ENCODE measurements around the gene ZNF598.

Gene ZNF598

DNA sequence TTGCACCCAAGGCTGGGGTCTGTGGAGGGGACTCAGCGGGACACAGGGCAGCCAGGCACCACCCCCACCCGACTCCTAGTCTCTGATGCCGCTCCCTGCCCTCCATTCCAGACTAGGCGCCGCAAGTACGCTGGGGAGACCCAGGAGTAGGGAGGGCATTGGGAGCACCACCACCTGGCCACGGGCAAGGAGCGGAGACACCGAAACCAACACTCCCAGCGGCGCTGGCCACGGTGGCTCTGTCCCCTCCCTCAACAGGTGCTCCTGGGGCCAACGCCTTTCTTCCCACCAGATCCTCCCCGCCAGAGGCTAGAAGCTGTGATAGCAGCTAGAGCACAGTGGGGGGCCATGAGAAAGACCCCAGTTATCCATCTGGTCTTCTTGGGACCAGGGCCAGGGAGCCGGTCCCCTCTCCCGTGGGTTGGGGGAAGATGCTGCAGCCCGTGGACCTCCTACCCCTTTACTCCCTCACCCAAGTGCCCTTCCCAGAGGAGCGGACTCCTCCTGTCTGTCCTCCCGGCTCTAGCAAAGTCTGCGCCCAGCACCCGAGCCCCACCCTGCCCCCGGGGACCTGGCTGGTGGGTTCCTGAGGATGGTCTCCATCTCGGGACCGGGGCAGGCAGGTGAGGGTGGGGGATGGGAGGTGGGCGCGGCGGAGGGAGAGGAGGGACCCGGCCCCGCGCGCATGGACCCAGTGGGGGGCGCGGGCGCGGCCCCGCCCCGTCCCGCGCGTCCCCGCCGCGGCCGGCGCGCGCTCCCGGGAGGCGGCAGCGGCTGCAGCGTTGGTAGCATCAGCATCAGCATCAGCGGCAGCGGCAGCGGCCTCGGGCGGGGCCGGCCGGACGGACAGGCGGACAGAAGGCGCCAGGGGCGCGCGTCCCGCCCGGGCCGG, 20.2 kb downstream of the ZNF598 start, which contains the start of gene SYNGR3:
Gene SYNGR3, plus strand, starts transcription at position 762 of the 892 bp plus-strand sequence. CDS start 133 bp downstream, outside the sequence.
- no peak for DNase-seq

DNA sequence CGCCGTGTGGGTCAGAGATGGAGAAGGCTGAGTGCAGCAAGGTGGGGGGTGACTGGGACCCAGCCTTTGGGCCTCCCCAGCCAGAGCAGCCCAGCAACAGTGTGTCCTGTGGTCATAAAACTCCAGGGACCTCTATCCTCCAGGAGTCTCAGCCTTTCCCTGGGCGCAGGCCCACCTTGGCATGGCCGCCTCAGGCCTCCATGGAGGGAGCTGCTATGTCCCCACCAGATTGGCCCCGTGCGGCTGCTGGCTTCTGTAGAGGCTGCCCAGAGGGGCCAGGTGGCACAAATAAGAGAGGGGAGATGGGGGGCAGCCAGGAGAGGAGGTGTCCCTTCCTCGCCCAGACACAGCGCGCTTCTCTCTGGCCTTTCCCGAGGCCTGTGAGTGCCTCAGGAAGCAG, 22.4 kb downstream of the ZNF598 start:
- no peak for DNase-seq

DNA sequence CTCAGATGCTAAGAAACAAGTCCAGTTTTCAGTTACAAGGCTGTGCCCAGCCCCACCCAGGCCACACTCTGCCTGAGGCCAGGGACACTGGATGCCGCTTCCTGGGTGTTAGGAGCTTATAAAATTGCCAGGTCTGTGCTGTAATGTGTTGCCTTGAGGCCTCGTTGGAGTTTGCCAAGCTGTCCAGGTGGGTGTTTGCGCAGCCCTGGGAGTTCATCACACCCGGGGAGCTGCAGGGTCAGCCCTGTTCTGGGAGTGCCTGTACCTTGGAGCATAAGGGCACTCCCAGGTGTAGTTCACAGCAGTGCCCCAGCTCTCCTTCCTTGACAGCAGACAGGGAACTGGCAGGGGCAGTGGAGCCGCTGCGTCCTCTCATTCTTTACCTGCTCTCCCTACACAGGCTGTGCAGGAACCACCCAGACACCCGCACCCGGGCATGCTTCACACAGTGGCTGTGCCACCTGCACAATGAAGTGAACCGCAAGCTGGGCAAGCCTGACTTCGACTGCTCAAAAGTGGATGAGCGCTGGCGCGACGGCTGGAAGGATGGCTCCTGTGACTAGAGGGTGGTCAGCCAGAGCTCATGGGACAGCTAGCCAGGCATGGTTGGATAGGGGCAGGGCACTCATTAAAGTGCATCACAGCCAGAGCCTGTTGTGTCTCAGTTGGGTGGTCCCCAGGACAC, 24.0 kb downstream of the ZNF598 start:
- no peak for DNase-seq

GRCh38 chr16:1984347-1985225, 25.0 kb downstream of the ZNF598 start:
- no peak for DNase-seq

DNA sequence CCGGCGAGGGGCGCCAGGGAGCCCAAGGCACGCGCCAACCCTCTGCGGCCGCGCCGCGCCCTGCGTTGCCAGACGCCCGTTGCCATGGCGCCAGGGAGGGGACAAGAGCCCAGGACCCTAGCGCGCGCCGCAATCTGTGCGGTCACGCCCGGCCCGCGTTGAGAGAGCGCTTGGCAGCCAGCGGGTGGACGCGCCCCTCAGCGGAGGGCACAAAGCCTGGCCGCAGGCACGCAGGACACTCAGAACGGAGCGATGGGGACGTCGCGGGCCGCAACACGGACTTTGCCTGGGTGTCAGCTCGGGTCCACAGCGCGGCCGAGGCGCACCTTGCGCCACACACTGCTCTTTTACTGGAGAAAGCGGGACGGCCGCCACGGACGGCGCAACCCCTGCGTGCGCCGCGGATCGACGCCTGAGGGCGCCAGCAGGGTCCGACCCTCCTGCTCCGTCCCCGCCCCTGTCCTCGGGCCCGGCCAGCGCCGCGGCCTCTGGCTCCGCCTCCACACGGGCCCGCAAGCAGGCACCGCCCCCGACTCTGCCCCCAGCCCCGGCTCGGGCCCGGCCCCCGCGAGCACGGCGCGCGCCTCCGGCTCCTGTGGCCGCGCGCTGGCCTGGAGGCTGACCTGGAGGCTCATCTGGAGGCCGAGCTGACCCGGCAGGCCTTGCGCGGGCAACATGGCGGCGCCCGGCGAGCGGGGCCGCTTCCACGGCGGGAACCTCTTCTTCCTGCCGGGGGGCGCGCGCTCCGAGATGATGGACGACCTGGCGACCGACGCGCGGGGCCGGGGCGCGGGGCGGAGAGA, 25.9 kb downstream of the ZNF598 start, which contains the start of gene GFER:
Gene GFER, plus strand, starts transcription at position 650 of the 803 bp plus-strand sequence. Its CDS starts 26 bp downstream, at position 676.
- no peak for DNase-seq

GRCh38 chr16:1982991-1983543, 26.6 kb downstream of the ZNF598 start:
- no peak for DNase-seq

DNA sequence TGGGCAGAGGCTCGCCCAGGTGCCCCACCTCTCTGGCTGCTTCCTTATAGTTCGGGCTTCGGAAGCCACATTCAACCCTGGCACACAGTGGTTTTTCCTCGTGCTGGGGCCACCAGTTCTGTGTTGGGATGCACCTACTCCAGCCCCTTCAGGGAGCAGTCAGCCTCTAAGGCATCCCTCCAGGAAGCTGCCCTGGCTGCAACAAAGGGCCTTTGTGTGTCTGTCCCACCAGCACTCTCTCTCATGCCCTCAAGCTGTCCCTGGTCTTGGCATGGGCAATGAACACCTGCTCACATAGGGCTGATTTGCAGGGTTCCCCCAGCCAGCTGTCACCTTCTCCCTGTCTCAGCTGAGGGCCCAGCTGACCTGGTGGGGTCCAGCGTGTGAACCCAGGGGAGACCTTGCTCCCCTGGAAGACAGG, 27.6 kb downstream of the ZNF598 start:
- no peak for DNase-seq

- DNase-seq: no peak
Observed at GRCh38 chr16:1981398-1981836, 28.2 kb downstream of the ZNF598 start, which contains the start of gene NOXO1. TSS of gene NOXO1 (minus strand) at chr16:1981469. CDS start at chr16:1981179, 290 bp downstream.

DNA sequence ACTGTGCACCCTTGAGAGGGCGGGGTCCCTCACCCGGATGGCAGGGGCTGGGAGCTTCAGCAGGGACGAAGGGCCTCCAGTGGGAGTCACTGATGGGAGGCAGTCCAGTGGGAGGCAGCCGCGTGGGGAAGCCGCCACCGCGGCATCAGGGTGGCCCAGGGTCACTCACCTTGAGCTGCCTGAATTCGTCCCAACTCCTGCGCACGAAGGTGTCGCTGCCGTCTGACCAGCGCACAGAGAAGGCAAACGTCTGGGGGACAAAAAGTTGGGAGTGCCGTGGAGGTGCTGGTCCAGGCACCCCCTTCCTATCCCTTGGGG, 28.9 kb downstream of the ZNF598 start:
- no peak for DNase-seq

DNA sequence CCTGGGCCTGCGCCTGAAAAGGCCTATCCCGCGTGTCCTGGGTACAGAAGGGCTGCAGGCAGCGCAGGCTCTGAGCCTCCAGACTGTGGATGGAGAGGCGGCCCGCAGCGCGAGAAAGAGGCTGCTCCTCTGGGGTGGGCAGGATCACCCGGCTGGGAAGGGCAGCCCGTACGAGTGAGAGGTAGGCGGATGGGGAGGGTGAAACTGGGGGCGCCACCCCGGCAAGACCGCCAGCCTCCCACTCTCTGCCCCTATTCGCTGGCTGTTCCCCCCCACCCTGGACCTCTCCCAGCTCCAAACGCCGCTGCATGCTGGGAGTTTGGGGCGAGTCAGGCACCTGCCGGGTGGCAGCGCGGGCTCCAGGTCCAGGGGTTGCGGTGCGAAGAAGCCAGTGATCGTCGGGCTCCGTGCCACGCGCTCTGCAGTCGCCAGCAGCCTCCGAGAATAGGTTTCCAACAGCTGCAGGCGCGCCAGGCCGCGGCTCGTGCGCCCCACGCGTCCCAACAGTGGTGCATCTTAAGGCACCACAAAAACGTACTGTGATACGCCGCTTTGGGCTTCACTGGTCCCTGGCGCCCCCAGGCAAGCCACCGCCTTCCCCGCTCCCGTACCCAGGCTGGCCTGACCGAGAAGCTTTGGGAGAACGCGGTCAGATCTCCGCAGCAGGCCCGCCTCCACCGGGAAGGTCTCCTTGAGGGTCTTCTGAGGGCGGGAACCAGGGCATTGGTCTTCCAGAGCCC, 29.4 kb downstream of the ZNF598 start:
- DNase-seq: no peak

GRCh38 chr16:1979271-1980029, 30.2 kb downstream of the ZNF598 start:
- DNase-seq: no peak

DNA sequence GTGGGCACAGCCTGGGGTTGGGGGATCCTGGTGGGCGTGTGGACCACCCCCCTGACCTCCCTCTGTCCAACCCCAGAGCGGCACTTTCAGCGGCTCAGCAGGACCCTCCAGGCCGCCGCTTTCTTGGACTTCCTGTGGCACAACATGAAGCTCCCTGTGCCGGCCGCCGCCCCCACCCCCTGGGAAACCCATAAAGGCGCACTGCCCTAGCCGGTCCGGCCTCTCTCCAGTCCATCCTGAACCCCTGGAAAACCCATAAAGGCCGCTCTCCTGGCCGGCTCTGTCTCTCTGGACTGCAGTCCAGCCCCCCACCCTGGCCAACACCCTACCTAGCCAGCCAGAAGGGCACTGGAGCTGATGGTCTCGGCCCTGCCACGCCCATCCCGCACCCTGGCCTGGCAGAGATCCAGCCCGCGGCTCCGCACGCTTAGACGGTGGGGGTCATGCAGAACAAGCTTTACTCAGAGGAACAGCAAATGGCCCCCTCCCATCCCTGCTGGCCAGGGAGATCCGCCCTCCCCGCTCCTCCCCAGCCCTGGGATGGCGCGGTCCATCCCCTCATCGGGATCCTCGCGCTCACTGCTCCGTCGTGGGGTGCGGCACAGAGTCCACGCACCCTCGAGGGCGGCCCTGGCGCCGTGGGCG, 31.0 kb downstream of the ZNF598 start:
- DNase-seq: no peak

- no peak for DNase-seq
Observed at GRCh38 chr16:1977875-1978268, 31.7 kb downstream of the ZNF598 start.

DNA sequence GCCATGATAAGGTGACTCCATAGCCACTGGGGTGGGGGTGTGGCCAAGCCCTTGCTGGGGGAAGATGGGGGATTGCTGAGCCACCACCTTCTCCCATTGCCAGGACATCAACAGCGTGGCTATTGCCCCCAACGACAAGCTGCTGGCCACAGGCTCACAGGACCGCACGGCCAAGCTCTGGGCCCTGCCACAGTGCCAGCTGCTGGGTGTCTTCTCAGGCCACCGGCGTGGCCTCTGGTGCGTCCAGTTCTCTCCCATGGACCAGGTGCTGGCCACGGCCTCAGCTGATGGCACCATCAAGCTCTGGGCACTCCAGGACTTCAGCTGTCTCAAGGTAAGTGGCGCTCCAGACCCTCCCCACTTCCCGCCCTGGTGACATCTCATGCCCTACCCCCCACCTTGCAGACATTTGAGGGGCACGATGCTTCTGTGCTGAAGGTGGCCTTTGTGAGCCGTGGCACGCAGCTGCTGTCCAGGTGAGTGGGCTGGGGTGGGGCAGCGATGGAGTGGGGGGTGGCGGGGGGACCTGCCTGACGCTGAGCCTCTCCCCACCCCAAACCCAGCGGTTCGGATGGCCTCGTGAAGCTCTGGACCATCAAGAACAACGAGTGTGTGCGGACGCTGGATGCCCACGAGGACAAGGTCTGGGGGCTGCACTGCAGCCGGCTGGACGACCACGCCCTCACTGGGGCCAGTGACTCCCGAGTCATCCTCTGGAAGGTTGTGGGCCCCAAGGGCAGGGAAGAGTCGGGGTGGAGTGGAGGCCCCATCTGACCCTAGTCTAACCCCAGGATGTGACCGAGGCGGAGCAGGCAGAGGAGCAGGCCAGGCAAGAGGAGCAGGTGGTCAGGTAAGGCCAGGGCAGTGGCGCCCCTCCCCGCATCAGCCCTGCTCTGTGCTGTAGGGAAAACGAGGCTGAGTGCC, 32.4 kb downstream of the ZNF598 start:
- no peak for DNase-seq

GRCh38 chr16:1976216-1976520, 33.5 kb downstream of the ZNF598 start:
- DNase-seq: no peak

- DNase-seq: no peak
Observed at GRCh38 chr16:1975432-1976215, 34.0 kb downstream of the ZNF598 start.

DNA sequence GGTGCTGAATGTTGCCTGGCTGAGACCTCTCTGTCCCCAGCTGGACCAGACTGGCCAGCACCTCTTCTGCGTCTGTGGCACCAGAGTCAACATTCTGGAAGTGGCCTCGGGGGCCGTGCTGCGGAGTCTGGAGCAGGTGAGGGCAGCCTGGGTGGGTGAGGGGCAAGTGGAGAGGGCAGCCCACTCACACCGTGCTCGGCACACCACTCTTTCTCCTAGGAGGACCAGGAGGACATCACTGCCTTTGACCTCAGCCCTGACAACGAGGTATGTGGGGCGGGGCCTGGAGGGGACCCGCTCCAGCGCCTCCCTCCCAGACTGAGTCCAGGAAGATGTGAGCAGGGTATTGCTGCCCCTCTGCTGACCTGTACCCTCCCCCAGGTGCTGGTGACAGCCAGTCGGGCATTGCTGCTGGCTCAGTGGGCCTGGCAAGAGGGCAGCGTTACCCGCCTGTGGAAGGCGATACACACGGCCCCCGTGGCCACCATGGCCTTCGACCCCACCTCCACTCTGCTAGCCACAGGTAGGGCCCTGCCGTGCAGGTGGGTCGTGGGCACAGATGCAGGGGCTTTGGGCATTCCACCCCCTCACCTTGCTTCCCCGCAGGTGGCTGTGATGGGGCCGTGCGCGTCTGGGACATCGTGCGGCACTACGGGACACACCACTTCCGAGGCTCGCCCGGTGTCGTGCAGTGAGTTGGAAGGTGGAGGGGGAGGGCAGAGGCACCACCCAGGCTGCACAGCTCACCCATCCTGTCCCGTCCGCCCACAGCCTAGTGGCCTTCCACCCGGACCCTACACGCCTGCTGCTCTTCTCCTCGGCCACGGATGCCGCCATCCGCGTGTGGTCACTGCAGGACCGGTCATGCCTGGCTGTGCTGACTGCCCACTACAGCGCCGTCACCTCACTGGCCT, 35.2 kb downstream of the ZNF598 start:
- no peak for DNase-seq

All from activated T-cell treated with anti-CD3 and anti-CD28 coated beads for 4 hours (primary cell).